ENCODE measurements around the gene HTT.

DNA sequence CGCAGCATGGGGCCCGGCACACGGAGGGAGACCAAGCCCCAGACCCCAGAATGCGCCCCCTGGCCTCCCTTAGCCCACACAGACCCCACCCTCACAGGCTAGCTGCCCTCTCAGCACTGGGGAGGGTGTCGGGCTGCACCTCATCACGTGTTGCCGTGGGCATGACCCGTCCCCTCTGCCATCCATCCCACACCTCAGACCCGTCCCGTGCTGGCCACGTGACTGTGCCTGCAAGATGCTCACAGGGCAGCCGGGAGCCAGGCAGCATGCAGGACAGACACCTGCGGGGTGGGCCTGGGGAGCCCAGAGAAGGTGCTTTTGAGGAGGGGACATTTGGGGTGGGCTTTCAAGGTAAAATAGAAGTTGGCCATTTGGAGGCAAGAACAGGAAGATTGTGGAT lies 179.3 kb downstream of the HTT start:
- TF ChIP-seq, protein P1, sequence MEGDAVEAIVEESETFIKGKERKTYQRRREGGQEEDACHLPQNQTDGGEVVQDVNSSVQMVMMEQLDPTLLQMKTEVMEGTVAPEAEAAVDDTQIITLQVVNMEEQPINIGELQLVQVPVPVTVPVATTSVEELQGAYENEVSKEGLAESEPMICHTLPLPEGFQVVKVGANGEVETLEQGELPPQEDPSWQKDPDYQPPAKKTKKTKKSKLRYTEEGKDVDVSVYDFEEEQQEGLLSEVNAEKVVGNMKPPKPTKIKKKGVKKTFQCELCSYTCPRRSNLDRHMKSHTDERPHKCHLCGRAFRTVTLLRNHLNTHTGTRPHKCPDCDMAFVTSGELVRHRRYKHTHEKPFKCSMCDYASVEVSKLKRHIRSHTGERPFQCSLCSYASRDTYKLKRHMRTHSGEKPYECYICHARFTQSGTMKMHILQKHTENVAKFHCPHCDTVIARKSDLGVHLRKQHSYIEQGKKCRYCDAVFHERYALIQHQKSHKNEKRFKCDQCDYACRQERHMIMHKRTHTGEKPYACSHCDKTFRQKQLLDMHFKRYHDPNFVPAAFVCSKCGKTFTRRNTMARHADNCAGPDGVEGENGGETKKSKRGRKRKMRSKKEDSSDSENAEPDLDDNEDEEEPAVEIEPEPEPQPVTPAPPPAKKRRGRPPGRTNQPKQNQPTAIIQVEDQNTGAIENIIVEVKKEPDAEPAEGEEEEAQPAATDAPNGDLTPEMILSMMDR (IDR thresholded peaks at IDR 0.05; ENCODE audit: low read length), result no peak
- no peak for TF ChIP-seq EZH2phosphoT487 (IDR thresholded peaks at IDR 0.05; ENCODE audit: low read length)
